GM12865 (cell line): ENCODE data around the gene EEIG1.

Experiments used
- DNase-seq: peaks from one replicate; pipeline ENCODE4 v3.0.0; 2010; ENCODE audit warnings: low read depth
- H3K4me3 ChIP-seq: 2 replicates; pipeline ENCODE4 v1.5.1; 2011; ENCODE audit warnings: mild to moderate bottlenecking, low read depth, low read length, control low read depth
- TF ChIP-seq, protein P1 (sequence below): IDR thresholded peaks from 2 replicates; pipeline ENCODE4 v1.5.1; 2011; ENCODE audit warnings: low read length, control low read depth, low read depth, inconsistent platforms; ENCODE audit not compliant: insufficient read depth; ENCODE audit errors: missing control alignments

The EEIG1 gene

DNA sequence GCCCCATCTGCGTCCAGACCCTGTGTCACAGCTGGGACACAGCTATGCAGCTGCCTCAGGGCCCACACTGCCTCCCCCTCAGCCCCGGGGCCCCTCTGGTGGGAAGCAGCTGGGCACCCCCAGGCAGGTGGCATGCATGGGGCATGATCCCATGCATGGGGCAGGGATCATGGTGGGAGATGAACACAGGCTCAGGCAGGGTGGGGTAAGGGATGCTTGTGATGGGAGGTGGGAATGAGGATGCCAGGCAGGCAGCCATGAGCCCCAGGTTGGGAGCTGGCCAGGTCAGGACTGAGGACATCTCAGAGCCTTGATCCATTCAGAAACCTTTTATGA is 19.7 kb downstream of the EEIG1 start:
- no peak overlapping the region for H3K4me3 ChIP-seq
- TF ChIP-seq, protein P1, sequence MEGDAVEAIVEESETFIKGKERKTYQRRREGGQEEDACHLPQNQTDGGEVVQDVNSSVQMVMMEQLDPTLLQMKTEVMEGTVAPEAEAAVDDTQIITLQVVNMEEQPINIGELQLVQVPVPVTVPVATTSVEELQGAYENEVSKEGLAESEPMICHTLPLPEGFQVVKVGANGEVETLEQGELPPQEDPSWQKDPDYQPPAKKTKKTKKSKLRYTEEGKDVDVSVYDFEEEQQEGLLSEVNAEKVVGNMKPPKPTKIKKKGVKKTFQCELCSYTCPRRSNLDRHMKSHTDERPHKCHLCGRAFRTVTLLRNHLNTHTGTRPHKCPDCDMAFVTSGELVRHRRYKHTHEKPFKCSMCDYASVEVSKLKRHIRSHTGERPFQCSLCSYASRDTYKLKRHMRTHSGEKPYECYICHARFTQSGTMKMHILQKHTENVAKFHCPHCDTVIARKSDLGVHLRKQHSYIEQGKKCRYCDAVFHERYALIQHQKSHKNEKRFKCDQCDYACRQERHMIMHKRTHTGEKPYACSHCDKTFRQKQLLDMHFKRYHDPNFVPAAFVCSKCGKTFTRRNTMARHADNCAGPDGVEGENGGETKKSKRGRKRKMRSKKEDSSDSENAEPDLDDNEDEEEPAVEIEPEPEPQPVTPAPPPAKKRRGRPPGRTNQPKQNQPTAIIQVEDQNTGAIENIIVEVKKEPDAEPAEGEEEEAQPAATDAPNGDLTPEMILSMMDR = no peak
- no peak for DNase-seq

DNA sequence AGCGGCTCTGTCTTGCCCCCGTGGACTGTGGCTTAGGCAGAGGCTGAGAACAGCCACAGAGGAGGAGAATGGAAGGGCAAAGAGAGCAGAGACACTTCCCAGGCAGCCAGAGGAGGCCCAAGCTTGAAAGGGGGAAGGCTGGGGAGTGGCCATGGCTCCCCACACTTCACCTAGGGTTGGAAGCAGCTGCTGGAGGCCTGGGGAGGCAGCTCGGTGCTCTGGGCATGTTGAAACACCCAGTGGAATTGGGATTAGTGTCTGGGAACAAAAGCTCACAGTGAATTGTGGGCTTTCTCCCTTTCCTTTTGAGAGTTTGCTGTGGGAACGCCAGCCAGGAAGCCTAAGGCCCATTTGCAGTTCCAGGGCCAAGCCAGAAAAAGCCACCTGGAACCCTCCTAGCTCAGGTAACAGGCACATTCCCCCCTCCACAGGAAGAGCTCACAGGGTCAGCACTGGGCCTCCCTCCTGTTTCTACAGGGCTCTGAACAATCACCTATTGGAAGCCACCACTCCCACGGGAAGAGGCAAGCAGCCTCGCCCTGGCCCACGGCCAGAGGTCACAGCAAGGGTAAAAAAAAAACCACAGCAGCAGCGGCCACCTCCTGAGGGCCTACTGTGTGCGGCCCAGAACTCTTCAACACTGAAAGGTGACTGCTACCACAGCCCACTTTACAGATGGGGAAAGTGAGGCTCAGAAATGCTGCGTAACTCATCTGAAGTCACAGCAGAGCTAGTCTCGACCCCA is 20.2 kb downstream of the EEIG1 start:
- H3K4me3 ChIP-seq = no peak overlapping the region
- TF ChIP-seq, protein P1 = no peak
- no peak for DNase-seq

DNA sequence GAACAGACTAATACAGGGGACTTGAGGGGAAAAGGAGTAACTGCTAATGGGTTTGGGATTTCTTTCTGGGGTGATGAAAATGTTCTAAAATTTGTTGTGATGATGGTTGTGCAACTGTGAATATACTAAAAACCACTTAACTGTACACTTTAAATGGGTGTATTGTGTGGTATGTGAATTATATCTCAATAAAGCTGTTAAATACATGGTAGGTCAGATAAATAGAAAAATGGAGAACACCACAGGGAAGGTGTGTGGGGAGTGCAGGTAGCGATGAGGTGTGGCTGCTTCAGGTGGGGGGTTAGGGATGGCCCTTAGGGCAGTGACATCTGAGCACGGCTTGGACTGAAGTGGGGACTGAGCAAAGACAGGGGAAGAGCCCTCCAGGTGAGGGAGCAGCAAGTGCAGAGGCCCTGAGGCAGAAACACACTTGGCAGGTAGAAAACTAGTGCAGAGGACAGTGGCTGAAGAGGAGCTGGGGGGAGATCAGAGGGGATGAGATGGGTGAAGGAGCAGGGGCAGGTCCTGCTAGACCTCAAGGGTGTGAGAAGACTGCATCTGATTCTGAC is 20.9 kb downstream of the EEIG1 start:
- no peak for DNase-seq
- TF ChIP-seq, protein P1 = no peak
- H3K4me3 ChIP-seq = no peak overlapping the region

DNA sequence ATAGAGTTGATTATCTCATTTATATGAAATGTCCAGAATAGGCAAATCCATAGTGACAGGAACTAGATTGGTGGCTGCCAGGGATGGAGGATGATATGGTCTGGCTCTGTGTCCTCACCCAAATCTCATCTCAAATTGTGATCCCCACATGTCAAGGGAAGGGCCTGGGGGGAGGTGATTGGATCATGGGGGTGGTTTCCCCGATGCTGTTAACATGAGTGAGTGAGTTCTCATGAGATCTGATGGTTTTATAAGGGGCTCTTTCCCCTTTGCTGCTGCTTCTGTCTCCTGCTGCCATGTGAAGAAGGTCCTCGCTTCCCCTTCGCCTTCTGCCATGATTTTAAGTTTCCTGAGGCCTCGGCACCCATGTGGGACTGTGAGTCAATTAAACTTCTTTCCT is 21.4 kb downstream of the EEIG1 start:
- no peak overlapping the region for H3K4me3 ChIP-seq
- TF ChIP-seq, protein P1 = no peak
- no peak for DNase-seq

DNA sequence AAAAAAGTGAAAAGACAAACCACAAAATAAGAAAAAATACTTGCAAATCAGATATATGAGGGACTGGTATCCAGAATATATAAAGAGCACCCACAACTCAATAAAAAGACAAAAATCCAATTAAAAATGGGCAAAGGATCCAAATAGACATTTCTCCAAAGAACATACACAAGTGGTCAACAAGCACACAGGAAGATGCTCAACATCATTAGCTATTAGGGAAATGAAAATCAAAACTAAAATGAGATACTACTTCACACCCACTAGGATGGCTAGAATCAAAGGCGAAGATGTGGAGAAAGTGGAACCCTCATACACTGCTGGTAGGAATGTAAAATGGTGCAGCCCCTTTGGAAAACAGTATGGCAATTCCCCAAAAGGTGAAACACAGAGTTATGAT is 22.1 kb downstream of the EEIG1 start:
- no peak for DNase-seq
- TF ChIP-seq, protein P1 = no peak
- H3K4me3 ChIP-seq = no peak overlapping the region

DNA sequence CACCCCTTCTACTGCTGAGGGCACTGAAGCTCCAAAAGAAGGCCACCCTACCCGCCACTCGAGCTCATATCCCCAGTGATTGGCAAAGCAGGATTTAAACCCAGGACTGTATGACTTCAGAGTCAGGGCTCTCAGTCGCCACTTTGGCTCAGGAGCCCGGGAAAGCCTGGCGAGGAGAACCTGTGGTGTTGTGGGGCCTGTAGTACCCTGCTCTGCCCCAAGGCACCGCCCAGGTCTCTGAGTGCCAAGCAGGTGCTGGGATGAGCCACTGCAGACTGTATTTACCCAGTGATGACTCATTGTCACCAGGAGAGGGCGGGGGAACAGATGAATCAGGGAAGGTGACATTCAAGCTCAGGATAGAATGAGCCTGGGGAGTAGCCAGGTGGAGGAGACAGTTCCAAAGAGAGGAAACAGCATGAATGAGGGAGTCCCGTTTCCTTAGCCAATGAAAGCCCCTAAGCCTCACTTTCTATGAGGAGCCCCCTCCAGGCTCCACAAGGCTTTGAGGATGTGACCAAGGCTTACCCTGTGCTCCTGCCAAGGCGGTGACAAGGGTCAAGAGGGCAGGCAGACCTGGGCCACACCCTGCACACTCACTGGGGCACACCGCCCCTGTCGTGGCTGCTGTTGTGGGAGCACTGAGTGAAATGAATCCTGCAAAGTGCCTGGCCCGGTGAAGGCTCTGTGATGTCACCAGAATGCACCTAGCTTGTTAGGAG is 25.3 kb downstream of the EEIG1 start:
- no peak overlapping the region for H3K4me3 ChIP-seq
- TF ChIP-seq, protein P1 = peak; percentile 63
- DNase-seq = peak; percentile 80
